Panc1 (cell line): Measurements from ENCODE around the gene AKAP5. TPM values are rescaled to one million over a fixed set of nuclear protein-coding genes. Genes with fewer than 3 reads are reported as not detected.

ENCODE experiments used
- ATAC-seq: fragments of 200-7000 bp; cut with Tn5 transposase; 2 replicates; pipeline ENCODE4 v1.9.1; 2020; ENCODE audit warnings: mild to moderate bottlenecking, moderate library complexity
- BruUV-seq: library from RNA; stranded (reverse); fragments of 400-500 nt; replicated peaks from 2 replicates; lab custom pipeline; 2021; lab: Mats Ljungman, UMichigan
- CTCF ChIA-PET: fragments of 300-600 bp; sonication (Branson Sonifier 250); formaldehyde crosslinking; loops from one replicate; lab custom pipeline; 2022; ENCODE audit warnings: antibody characterized with exemption; lab: Charles Lee
- POLR2A ChIA-PET: fragments of 300-600 bp; sonication (Branson Sonifier 250); formaldehyde crosslinking; loops from one replicate; lab custom pipeline; 2022; ENCODE audit warnings: antibody characterized with exemption; lab: Charles Lee
- DNase-seq: peaks from one replicate; pipeline ENCODE4 v3.0.0-alpha.2; 2010; ENCODE audit warnings: low read depth, low spot score
- H3K27ac ChIP-seq: 2 replicates; pipeline ENCODE4 v1.5.1; 2011; ENCODE audit warnings: mild to moderate bottlenecking, low read length, inconsistent platforms
- H3K27me3 ChIP-seq: fragments of 200-500 bp; sonication (Bioruptor generic); 2 replicates; pipeline ENCODE4 v1.6.0; 2014; ENCODE audit warnings: low read length, inconsistent platforms; ENCODE audit not compliant: control insufficient read depth, insufficient read depth
- H3K36me3 ChIP-seq: fragments of 200-500 bp; sonication (Bioruptor generic); 2 replicates; pipeline ENCODE4 v1.5.1; 2014; ENCODE audit warnings: inconsistent platforms, mild to moderate bottlenecking, low read length, moderate library complexity; ENCODE audit not compliant: control insufficient read depth, insufficient read depth
- H3K4me1 ChIP-seq: 2 replicates; pipeline ENCODE4 v1.5.1; 2011; ENCODE audit warnings: inconsistent platforms, mild to moderate bottlenecking, low read length, moderate library complexity; ENCODE audit not compliant: control insufficient read depth, insufficient read depth
- H3K4me3 ChIP-seq, 2 experiments: 2 replicates each; pipeline ENCODE4 v1.5.1; 2011 to 2012; ENCODE audit warnings: low read depth in 2 of 2, low read length in 2 of 2, mild to moderate bottlenecking in 2 of 2, inconsistent platforms in 1 of 2, moderate library complexity in 1 of 2
- H3K9me3 ChIP-seq: fragments of 200-500 bp; sonication (Bioruptor generic); 2 replicates; pipeline ENCODE4 v1.5.1; 2014; ENCODE audit warnings: low read depth, mild to moderate bottlenecking, inconsistent platforms, low read length, moderate library complexity; ENCODE audit not compliant: control insufficient read depth, insufficient read depth
- POLR2AphosphoS5 ChIP-seq: IDR thresholded peaks from 2 replicates; pipeline ENCODE4 v1.6.1; 2012; ENCODE audit warnings: mild to moderate bottlenecking, low read depth, low read length, moderate library complexity
- SIN3A ChIP-seq: IDR thresholded peaks from 2 replicates; pipeline ENCODE4 v1.6.1; 2012; ENCODE audit warnings: low read depth, mild to moderate bottlenecking, low read length, moderate library complexity, borderline replicate concordance; ENCODE audit not compliant: insufficient read depth
- TCF7L2 ChIP-seq: IDR thresholded peaks from 2 replicates; pipeline ENCODE4 v1.6.1; 2011; ENCODE audit warnings: mild to moderate bottlenecking, low read depth, low read length, inconsistent platforms
- in situ Hi-C: cut with HindIII; loops from 2 replicates; pipeline ENCODE4 v1.10.0; 2016; ENCODE audit warnings: low sequenced_read_pairs, low pct_unique_long_range_greater_than_20kb
- intact Hi-C: fragments of 100-400 bp; cut with micrococcal nuclease; formaldehyde crosslinking; loops from one replicate; pipeline ENCODE4 v1.10.0; 2022; ENCODE audit not compliant: unreplicated experiment
- total RNA-seq: library from RNA; stranded (reverse); gene quantifications from one replicate; pipeline ENCODE4 v1.2.1, GENCODE V29; 2021; ENCODE audit not compliant: unreplicated experiment
- TF ChIP-seq, protein P1 (sequence below), 2 experiments: IDR thresholded peaks; 2 replicates each; pipeline ENCODE4 v1.6.1; 2011 to 2012; ENCODE audit warnings: low read depth in 2 of 2, control low read depth in 1 of 2, low read length in 1 of 2, mild to moderate bottlenecking in 1 of 2, moderate library complexity in 1 of 2; ENCODE audit not compliant: insufficient read depth in 1 of 2
- TF ChIP-seq, protein P2 (sequence below): fragments of 450-650 bp; IDR thresholded peaks from 2 replicates; pipeline ENCODE4 v1.5.1; 2017; ENCODE audit warnings: mild to moderate bottlenecking

AKAP5 gene
- total RNA-seq, 1 experiment from 2014 or later: 0.64 TPM

DNA sequence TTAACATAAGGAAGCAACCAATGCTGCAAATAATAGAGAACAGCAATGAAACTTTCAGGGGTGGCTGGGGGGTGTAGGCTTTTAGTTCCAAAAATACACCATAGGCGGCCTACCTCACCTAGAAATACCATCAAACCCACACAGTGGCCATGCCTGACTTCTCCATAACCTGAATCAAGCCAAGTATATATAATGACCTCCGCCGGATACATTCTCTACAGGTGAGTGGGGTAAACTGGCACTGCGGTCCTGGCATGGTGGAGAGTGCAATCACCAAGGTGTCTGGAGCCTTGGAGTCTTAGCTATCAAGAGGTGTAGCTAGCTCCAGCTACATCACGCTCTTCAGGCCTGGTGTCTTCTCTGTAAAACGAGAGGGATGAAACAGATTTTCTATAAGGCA is 37.2 kb downstream of the AKAP5 start:
- Histone ChIP-seq H3K4me3 (peak overlapping the region; percentile 83 to 94), H3K36me3 (peaks cover 9% of the 10 kb centered on the region; the same call in 1 of the 2 replicates), H3K4me1 (peaks cover 24% of the 10 kb centered on the region), H3K9me3 (no peaks in the 10 kb centered on the region), H3K27ac (peak overlapping the region; percentile 94), H3K27me3 (no peaks in the 10 kb centered on the region)
- ChIA-PET CTCF (no interaction called here), POLR2A (interaction anchor here (0.6 kb wide), 1 partner anchor 1034 kb away, joined by 3 read pairs; no protein-coding TSS in a partner anchor)
- ATAC-seq: no peak
- TF ChIP-seq SIN3A (no peak), POLR2AphosphoS5 (no peak), TCF7L2 (no peak)
- TF ChIP-seq, protein P1, sequence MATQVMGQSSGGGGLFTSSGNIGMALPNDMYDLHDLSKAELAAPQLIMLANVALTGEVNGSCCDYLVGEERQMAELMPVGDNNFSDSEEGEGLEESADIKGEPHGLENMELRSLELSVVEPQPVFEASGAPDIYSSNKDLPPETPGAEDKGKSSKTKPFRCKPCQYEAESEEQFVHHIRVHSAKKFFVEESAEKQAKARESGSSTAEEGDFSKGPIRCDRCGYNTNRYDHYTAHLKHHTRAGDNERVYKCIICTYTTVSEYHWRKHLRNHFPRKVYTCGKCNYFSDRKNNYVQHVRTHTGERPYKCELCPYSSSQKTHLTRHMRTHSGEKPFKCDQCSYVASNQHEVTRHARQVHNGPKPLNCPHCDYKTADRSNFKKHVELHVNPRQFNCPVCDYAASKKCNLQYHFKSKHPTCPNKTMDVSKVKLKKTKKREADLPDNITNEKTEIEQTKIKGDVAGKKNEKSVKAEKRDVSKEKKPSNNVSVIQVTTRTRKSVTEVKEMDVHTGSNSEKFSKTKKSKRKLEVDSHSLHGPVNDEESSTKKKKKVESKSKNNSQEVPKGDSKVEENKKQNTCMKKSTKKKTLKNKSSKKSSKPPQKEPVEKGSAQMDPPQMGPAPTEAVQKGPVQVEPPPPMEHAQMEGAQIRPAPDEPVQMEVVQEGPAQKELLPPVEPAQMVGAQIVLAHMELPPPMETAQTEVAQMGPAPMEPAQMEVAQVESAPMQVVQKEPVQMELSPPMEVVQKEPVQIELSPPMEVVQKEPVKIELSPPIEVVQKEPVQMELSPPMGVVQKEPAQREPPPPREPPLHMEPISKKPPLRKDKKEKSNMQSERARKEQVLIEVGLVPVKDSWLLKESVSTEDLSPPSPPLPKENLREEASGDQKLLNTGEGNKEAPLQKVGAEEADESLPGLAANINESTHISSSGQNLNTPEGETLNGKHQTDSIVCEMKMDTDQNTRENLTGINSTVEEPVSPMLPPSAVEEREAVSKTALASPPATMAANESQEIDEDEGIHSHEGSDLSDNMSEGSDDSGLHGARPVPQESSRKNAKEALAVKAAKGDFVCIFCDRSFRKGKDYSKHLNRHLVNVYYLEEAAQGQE (IDR thresholded peaks at IDR 0.05; ENCODE audit: insufficient read depth in 1 of 2, low read depth in 2 of 2, low read length in 1 of 2): no peak
- TF ChIP-seq, protein P2, sequence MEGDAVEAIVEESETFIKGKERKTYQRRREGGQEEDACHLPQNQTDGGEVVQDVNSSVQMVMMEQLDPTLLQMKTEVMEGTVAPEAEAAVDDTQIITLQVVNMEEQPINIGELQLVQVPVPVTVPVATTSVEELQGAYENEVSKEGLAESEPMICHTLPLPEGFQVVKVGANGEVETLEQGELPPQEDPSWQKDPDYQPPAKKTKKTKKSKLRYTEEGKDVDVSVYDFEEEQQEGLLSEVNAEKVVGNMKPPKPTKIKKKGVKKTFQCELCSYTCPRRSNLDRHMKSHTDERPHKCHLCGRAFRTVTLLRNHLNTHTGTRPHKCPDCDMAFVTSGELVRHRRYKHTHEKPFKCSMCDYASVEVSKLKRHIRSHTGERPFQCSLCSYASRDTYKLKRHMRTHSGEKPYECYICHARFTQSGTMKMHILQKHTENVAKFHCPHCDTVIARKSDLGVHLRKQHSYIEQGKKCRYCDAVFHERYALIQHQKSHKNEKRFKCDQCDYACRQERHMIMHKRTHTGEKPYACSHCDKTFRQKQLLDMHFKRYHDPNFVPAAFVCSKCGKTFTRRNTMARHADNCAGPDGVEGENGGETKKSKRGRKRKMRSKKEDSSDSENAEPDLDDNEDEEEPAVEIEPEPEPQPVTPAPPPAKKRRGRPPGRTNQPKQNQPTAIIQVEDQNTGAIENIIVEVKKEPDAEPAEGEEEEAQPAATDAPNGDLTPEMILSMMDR: no peak
- intact Hi-C loops (no loop called here), in situ Hi-C loops (no loop called here)
- no TSS peak for BruUV-seq
- no peak for DNase-seq

DNA sequence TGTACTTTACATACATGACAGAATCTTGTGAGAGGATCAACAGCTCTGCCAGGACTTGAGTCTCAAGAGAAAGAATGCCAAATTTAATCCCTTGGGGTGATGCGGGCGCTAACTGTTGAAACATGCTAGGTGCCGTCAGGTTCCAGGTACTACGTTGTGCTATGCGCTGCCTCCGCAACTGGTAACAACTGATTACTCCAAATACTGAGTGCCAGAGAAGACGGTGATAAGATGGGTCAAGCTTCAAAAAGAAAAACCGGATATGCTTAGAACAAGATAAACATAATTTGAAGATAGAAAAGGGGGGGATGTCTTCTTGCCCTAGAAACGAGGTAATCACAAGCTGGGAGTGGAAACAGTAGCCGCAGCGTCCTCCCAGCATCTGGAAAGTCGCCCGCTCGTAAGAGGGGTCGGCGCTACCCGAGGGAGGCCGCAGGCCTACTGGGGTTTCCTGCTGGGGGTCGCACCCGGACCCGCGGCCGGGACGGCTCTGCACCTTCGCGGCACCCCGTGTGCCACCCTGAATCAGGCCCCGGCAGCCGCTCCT is 37.7 kb downstream of the AKAP5 start:
- H3K27me3 ChIP-seq: no peaks in the 10 kb centered on the region
- peaks cover 29% of the 10 kb centered on the region for H3K4me1 ChIP-seq
- POLR2A ChIA-PET: interaction anchor here (0.6 to 0.7 kb wide), 3 partner anchors 16 to 1035 kb away, joined by 3 to 14 read pairs (median 9); no protein-coding TSS in a partner anchor
- H3K27ac ChIP-seq: peak overlapping the region; percentile 94
- ATAC-seq (no peak; the same call in 1 of the 2 replicates), DNase-seq (no peak)
- peak overlapping the region; percentile 83 to 94 for H3K4me3 ChIP-seq
- CTCF ChIA-PET: no interaction called here
- intact Hi-C loops (no loop called here), in situ Hi-C loops (no loop called here)
- BruUV-seq: no TSS peak
- TF ChIP-seq, protein P2: no peak
- no peak for TF ChIP-seq TCF7L2
- TF ChIP-seq, protein P1 (IDR thresholded peaks at IDR 0.05; ENCODE audit: insufficient read depth in 1 of 2, low read depth in 2 of 2, low read length in 1 of 2): no peak
- no peak for TF ChIP-seq SIN3A
- TF ChIP-seq POLR2AphosphoS5: no peak
- peaks cover 9% of the 10 kb centered on the region; the same call in 1 of the 2 replicates for H3K36me3 ChIP-seq
- no peaks in the 10 kb centered on the region for H3K9me3 ChIP-seq
